ENCODE measurements around the gene CCL2.

DNA sequence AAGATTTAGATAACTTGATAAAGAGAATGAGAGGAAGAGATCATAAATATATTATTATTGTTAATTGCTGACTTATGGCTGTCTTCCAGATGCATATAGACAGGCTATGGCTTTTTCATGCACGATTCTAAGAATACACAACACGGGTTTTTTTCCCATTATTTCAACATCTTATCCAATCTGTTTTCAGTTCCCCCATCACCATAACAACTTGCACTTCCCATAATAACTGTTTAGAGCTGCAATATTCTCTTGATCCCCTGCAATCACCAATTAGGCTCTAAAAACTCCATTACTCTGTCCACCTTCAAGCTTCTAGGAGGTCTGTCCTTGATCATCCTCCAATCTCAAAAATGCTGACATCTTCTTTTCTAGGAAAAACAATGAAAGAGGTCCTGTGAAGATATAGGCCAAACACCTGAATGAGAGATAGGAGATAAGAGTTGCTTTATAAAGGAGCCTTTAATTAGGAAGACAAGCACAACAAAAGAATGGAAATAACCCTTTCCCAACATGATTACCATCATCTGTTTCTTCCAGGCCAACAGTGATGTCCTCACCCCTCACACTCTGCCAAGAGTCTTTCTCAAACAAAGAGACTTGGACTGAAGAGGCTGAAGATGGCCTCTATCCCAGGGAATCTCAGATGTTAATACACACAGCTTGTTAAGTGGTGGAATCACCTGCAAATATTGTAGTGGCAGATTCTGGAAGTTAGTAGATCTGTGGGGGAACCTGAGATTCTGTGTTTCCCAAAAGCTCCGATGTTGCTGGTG is 32.2 kb upstream of the CCL2 start:
- TF ChIP-seq, protein P1, sequence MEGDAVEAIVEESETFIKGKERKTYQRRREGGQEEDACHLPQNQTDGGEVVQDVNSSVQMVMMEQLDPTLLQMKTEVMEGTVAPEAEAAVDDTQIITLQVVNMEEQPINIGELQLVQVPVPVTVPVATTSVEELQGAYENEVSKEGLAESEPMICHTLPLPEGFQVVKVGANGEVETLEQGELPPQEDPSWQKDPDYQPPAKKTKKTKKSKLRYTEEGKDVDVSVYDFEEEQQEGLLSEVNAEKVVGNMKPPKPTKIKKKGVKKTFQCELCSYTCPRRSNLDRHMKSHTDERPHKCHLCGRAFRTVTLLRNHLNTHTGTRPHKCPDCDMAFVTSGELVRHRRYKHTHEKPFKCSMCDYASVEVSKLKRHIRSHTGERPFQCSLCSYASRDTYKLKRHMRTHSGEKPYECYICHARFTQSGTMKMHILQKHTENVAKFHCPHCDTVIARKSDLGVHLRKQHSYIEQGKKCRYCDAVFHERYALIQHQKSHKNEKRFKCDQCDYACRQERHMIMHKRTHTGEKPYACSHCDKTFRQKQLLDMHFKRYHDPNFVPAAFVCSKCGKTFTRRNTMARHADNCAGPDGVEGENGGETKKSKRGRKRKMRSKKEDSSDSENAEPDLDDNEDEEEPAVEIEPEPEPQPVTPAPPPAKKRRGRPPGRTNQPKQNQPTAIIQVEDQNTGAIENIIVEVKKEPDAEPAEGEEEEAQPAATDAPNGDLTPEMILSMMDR (conservative IDR thresholded peaks at IDR 0.05; ENCODE audit: low read length) = no peak
- TF ChIP-seq EZH2phosphoT487 (IDR thresholded peaks at IDR 0.05; ENCODE audit: borderline replicate concordance, low read depth, low read length) = no peak

Measured in OCI-LY7 (cell line).